Thyroid gland (tissue), 4 donors: ENCODE data around the gene KRT34.

ENCODE experiments used
- CTCF ChIP-seq, 6 experiments: fragments of 200-600 bp in 3 of 6; fragments of 450-650 bp in 3 of 6; sonication (generic) in 3 of 6; IDR thresholded peaks; one replicate each; pipeline ENCODE4 v1.5.1; 2016 to 2019; ENCODE audit warnings: antibody characterized with exemption in 6 of 6, mild to moderate bottlenecking in 2 of 6, inconsistent platforms in 1 of 6, moderate library complexity in 1 of 6
- POLR2A ChIP-seq, 2 donors: fragments of 450-650 bp; IDR thresholded peaks; one replicate each; pipeline ENCODE4 v1.6.1; 2017; ENCODE audit warnings: antibody characterized with exemption in 2 of 2, mild to moderate bottlenecking in 2 of 2, moderate library complexity in 1 of 2

- TF ChIP-seq POLR2A (IDR thresholded peaks at IDR 0.05), result no peak
- no peak for TF ChIP-seq CTCF (IDR thresholded peaks at IDR 0.05)
Measured at GRCh38 chr17:41417127-41417526, 35.0 kb upstream of the KRT34 start.
